Astrocyte of the spinal cord (primary cell): ENCODE measurements around the gene ITGA4.

Source experiments
- DNase-seq: peaks from one replicate; pipeline ENCODE4 v3.0.0; 2011; ENCODE audit warnings: low read depth, low spot score
- H3K4me3 ChIP-seq: 2 replicates; pipeline ENCODE4 v1.5.1; 2011; ENCODE audit warnings: low read depth, mild to moderate bottlenecking, low read length, moderate library complexity
- in situ Hi-C: cut with HindIII; loops from 2 replicates; pipeline ENCODE4 v1.10.0; 2017; ENCODE audit warnings: low sequenced_read_pairs
- TF ChIP-seq, protein P1 (sequence below): IDR thresholded peaks from 2 replicates; pipeline ENCODE4 v1.5.1; 2012; ENCODE audit warnings: low read depth, mild to moderate bottlenecking, low read length, inconsistent platforms

ITGA4 gene

GRCh38 chr2:181421464-181421863 lies 35.7 kb upstream of the ITGA4 start:
- TF ChIP-seq, protein P1, sequence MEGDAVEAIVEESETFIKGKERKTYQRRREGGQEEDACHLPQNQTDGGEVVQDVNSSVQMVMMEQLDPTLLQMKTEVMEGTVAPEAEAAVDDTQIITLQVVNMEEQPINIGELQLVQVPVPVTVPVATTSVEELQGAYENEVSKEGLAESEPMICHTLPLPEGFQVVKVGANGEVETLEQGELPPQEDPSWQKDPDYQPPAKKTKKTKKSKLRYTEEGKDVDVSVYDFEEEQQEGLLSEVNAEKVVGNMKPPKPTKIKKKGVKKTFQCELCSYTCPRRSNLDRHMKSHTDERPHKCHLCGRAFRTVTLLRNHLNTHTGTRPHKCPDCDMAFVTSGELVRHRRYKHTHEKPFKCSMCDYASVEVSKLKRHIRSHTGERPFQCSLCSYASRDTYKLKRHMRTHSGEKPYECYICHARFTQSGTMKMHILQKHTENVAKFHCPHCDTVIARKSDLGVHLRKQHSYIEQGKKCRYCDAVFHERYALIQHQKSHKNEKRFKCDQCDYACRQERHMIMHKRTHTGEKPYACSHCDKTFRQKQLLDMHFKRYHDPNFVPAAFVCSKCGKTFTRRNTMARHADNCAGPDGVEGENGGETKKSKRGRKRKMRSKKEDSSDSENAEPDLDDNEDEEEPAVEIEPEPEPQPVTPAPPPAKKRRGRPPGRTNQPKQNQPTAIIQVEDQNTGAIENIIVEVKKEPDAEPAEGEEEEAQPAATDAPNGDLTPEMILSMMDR: no peak
- DNase-seq: no peak
- H3K4me3 ChIP-seq: no peak overlapping the region
- in situ Hi-C loops: no loop called here

- in situ Hi-C loops: no loop called here
- H3K4me3 ChIP-seq: no peak overlapping the region
Observed at GRCh38 chr2:181426672-181427071, 30.5 kb upstream of the ITGA4 start.

DNA sequence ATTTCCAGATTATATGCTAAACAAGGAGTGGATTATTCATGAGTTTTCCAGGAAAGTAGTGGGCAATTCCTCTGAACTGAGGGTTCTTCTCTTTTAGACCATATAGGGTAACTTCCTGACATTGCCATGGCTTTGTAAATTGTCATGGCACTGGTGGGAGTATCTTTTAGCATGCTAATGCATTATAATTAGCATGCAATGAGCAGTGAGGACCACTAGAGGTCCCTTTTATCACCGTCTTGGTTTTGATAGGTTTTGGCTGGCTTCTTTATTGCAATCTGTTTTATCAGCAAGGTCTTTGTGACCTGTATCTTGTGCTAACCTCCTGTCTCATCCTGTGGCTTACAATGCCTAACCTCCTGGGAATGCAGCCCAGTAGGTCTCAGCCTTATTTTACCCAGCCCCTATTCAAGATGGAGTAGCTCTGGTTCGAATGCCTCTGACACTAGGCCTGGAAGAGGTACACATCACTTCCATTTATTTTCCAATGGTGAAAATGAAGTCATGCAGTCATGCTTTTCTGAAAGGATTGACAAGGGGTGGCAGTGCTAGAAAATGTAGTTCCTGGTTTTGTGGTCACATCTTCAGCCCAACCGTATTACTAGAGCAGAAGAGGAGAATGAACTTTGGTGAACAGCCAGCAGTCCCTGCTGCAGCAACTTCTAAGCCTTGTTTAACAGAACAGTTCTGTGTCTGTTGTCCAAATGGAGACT lies 26.6 kb upstream of the ITGA4 start:
- TF ChIP-seq, protein P1: peak; percentile 43
- H3K4me3 ChIP-seq: no peak overlapping the region
- in situ Hi-C loops: no loop called here
- no peak for DNase-seq

More at GRCh38 chr2:181426672-181427071, 30.5 kb upstream of the ITGA4 start:
- no peak for DNase-seq
- TF ChIP-seq, protein P1: no peak

DNA sequence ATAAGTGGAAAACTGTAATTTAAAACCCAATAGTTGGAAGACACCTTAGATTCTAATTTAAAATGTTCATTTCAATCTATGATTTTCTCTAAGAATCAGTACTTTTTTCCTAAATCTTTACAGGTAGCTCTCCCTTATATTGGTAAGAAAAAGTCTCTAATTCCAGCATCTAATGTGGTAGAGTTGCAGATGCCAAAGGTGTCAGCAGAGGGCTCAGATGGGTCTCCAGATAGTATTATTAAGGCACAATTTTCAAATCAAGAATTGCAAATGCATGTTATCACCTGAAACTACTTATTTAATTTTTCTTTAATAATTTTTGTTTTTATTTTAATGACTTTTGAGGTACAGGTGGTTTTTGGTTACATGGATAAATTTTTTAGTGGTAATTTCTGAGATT lies 25.5 kb upstream of the ITGA4 start:
- no peak overlapping the region for H3K4me3 ChIP-seq
- TF ChIP-seq, protein P1: no peak
- DNase-seq: no peak
- in situ Hi-C loops: no loop called here

- in situ Hi-C loops: no loop called here
- DNase-seq: no peak
- no peak overlapping the region for H3K4me3 ChIP-seq
- TF ChIP-seq, protein P1: peak; percentile 18
Observed at GRCh38 chr2:181438261-181438660, 18.9 kb upstream of the ITGA4 start.

- in situ Hi-C loops: no loop called here
- no peak overlapping the region for H3K4me3 ChIP-seq
- DNase-seq: no peak
- TF ChIP-seq, protein P1: no peak
Observed at GRCh38 chr2:181440344-181440743, 16.8 kb upstream of the ITGA4 start.
